Stimulated activated CD4-positive, alpha-beta T cell treated with anti-CD3 and anti-CD28 coated beads, Interleukin-1b, Interleukin-23, amount 100 ng/mL, for 1 hour (primary cell): ENCODE results near the gene LRCOL1.

ENCODE experiments used
- DNase-seq, 2 donors: peaks; one replicate each; pipeline ENCODE4 v3.0.0-alpha.2; 2020; ENCODE audit warnings: low read depth in 2 of 2

Gene LRCOL1

GRCh38 chr12:132610051-132610759, at the start of gene LRCOL1:
LRCOL1 (minus strand) TSS chr12:132610582; CDS start chr12:132606251, 4,331 bp downstream.
- no peak for DNase-seq

DNA sequence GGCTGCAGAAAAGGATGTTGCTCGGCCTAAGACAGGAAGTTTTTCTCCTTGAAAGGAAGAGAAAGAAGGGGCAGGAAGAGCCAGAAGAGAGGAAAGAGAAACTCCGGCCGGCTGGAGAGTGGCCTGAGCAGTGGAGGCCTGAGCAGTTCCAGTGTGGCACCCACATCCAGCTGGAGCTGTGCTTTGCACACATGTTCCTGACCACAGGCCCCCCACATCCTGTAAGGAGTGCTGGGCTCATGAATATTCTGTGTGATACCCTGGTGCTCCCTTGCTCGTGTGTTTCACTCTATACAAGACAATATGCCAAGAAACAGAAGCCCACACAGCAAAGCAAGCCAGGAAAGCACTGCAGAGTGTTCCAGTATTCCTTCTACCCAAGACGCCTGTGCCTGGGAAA, 49.7 kb upstream of the LRCOL1 start:
- no peak for DNase-seq

- DNase-seq, result no peak
Measured at GRCh38 chr12:132659146-132659545, 48.8 kb upstream of the LRCOL1 start.

- no peak for DNase-seq
Measured at GRCh38 chr12:132658149-132658894, 47.9 kb upstream of the LRCOL1 start.

- DNase-seq, result no peak
Measured at GRCh38 chr12:132657004-132657727, 46.8 kb upstream of the LRCOL1 start.

DNA sequence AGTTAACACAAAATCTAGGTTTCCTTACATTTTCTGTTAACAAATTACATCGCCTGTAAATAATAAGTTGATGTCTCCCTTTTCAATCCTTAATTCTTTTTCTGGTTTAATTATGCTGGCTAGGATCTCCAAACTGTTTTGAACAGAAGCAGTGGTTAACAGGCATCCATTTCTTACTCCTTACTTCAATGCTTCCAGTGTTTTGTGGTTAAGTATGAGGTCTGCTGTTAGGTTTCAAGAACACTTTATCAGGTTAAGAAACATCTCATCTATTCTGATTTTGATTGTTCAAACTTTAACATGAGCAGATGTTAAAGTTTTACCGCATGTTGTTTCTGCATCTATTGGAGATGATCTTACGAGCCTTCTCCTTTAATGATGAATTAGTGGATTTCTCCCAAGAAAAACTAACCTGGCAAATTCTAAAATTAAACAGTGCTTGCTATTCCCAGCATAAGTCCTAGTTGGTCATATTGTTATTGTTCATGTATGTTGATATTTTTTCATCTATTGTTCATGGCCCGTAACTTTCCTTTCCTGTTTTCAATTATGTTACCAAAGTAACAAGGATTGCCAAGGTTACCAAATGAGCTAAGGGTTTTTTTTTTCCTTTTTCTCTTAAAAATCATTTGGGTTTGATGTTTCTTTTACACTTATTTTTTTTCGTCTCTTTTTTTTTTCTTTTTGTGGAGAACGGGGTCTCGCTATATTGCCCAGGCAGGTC, 43.3 kb upstream of the LRCOL1 start:
- DNase-seq, result no peak

DNA sequence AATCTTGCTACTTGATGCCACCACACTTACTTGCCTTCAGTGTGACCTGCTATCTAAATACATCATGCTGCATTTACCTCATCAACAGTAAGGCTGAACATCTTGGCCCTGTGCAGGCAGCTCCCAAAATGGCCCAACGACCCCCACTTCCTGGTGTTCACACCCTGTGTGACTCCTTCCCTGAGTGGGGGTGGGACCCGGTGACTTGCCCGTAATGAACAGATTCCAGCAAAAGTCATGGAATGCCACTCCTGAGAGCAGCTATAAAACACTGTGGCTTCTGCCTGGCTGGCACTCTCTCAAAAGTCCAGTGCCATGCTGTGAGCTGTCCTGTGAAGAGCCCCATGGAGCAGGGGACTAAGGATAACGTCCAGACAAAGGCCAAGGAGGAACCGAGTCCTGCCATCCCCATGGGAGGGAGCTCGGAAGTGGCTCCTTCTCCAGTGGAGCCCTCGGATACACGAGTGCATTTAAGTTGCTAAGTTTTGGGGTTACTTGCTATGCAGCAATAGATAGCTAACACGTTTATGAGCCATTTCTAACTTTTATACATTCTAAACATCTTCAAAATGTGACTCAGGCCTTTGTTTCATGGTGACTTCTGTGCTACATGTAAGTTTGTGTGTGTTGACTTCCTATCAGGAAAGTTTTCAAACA, 41.2 kb upstream of the LRCOL1 start:
- DNase-seq, result no peak

GRCh38 chr12:132649226-132649945, 39.0 kb upstream of the LRCOL1 start:
- DNase-seq, result no peak

- no peak for DNase-seq
Measured at GRCh38 chr12:132648616-132649225, 38.3 kb upstream of the LRCOL1 start.

GRCh38 chr12:132647858-132648257, 37.5 kb upstream of the LRCOL1 start:
- DNase-seq, result no peak

- no peak for DNase-seq
Measured at GRCh38 chr12:132646850-132647249, 36.5 kb upstream of the LRCOL1 start.

DNA sequence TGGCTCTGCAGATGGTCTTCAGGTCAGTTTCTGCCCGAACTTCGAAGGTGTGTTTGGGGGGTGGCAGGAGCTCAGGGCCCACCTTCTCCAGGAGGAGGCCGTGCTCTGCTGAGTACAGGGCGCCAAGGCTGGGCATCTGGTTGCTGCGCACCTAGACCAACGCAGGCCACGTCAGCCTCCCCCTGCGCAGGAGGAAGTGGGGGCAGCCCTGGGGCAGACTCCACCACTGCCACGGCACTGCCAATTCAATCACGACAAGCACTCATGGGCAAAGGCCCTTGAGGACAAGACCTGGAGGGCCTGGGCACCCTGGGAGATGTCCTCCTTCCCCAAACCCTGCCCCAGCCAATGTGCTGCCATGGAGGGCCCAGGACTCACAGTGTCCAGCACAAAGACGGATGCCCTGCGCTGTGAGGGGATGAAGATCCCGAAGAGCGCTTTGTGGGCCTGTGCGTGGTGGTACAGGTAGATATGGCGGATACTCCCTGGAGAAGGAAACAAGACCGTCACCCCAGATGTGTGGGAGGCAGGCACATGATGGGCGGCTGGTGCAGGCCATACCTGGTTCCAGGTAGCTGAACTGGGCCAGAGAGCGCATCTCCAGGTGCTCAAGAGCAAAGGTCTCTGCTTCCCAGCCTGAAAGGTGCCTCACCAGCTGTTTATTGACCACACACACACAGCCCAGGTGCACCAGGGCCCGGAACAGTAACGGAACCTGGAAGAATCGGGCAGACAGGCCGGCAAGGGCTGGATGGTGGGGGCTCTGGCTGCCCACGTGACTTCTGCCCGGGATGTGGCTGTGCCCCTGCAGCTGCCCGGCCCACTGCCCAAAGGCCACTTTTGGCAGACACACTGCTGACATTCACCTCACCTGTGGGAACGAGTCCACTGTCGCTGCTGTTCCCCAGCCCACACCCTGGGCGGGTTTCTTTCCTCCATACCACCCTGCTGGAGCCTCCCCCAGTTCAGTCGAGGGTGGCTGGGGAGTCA, 32.8 kb upstream of the LRCOL1 start:
- DNase-seq, result no peak

DNA sequence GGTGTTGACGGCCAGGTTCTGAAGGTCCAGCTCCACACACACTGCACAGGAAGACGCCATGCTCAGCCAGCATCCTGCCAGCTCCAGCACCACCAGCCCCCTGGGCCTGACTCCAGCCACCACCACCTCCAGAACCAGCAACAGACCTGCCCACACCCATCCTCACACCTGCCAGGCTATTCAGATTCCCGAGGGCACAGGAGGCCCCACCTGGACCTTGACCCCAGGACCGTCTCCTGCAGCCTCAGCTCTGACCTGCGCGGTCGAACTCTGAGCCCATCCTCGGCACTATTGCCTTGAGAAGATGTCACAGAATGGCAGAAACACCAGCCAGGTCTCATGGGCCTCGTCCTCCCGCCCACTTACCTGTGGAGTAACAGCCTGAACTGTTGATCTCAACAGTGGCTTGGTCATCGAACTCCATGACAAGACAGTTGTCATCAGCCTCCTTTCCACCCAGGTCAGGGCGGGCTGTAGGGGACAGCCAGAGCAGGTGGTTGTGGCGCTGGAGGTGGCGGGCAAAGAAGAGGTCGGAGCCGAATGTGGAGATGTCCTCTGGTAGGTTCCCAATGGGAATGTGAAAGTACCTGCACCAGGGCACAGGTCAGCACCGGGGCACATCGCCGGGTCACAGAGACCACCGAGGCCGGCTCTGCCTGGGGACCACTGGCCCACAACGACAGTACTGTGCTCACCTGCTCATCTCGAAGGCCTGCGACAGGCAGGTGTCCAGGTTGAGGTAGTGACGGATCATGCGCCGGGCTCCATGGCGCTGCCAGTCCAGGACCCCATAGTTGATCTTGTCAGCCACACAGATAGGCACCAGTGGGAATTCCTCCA, 31.6 kb upstream of the LRCOL1 start:
- DNase-seq, result no peak

- DNase-seq, result no peak
Measured at GRCh38 chr12:132640936-132641335, 30.6 kb upstream of the LRCOL1 start.

DNA sequence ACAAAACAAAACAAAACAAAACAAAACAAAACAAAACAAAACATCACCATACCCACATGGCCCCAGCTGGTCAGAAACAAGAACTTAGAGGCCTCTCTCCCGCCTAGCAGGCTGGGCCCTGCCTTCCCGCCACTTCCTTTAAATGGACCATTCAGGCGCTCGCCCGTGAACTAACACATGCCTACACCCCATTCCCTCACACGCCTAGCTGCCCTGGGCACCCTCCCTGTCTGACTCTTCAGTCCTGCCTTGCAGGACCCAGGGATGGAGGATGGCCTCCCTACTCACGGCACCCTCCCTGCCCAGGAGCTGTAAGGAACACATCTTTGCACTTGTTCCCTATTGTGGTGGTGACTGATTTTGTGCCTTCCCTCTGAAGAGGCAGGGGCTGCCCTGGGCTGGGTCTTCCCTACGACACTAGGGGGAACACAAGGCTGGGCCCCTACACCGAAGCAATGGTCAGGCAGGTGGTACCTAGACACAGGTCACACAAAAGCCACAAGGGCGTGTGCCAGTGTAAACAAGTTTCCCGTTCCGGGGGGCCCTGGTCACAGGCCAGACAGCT, 29.7 kb upstream of the LRCOL1 start:
- DNase-seq, result no peak

GRCh38 chr12:132638541-132639408, 28.4 kb upstream of the LRCOL1 start:
- DNase-seq, result no peak

- DNase-seq, result no peak
Measured at GRCh38 chr12:132637811-132638210, 27.4 kb upstream of the LRCOL1 start.
